Measurements from ENCODE around the gene MFRP.

Gene MFRP

GRCh38 chr11:119336744-119337469 lies 9.6 kb downstream of the MFRP start:
- DNase-seq: no peak

DNA sequence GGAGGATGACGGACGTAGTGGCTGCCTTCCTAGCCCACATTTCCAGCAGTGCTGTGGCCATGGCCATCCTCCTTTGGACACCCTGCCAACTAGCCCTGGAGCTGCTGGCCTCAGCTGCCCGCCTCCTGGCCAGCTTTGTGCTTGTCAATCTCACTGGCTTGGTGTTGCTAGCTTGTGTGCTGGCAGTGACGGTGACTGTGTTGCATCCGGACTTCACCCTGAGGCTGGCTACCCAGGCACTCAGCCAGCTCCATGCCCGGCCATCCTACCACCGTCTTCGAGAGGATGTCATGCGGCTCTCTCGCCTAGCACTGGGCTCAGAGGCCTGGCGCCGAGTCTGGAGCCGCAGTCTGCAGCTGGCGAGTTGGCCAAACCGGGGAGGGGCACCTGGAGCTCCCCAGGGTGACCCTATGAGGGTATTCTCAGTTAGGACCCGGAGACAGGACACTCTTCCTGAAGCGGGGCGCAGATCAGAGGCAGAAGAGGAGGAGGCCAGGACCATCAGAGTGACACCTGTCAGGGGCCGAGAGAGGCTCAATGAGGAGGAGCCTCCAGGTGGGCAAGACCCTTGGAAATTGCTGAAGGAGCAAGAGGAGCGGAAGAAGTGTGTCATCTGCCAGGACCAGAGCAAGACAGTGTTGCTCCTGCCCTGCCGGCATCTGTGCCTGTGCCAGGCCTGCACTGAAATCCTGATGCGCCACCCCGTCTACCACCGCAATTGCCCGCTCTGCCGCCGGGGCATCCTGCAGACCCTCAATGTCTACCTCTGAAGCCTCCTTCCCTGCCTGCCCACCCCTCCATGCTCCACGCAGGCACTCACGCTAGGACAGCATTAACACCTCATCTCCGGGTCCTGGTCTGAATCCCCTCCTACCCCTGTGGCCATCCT lies 10.6 kb downstream of the MFRP start:
- no peak for DNase-seq

- no peak for DNase-seq
Measured at GRCh38 chr11:119335091-119335654, 11.3 kb downstream of the MFRP start.

DNA sequence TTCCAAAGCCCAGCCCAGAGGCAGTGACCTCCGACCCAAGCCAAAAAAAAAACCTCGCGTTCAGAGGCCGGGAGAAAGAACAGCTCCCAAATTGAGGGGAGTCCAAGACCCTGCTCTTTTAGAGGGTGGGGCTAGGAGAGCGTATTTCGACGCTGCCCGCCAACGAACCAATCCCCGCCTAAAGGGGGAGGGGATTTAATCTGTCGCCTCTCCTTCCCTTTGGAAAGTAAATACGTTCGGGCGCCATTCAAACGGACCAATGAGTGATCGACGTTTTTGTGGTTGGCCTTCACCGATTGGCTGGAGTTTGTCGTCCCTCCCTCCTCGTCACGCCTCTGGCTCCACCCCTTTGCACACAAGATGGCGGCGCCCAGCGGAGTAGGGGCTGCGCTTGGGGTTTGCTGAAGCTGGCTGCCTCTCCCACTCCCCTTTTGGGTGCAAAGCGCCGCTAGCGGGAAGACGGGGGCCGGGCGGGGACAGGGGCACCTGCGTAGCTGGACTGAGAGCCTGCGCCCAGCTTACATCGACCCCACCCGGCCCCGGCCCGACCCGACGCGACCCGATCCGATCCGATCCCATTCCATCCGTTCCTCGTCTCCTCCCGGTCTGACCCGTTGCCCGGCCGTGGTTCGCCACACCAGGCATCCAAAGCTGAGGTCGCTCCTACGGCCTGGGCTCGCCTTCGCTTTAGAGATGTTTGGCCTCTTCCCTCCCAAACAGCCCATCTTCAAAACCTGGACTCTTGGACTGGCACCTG lies 12.2 kb downstream of the MFRP start, which contains the start of gene RNF26:
TSS of gene RNF26 (plus strand) at position 354 of the 757 bp plus-strand sequence. CDS start 596 bp downstream, outside the sequence.
- DNase-seq: peak; percentile 92

DNA sequence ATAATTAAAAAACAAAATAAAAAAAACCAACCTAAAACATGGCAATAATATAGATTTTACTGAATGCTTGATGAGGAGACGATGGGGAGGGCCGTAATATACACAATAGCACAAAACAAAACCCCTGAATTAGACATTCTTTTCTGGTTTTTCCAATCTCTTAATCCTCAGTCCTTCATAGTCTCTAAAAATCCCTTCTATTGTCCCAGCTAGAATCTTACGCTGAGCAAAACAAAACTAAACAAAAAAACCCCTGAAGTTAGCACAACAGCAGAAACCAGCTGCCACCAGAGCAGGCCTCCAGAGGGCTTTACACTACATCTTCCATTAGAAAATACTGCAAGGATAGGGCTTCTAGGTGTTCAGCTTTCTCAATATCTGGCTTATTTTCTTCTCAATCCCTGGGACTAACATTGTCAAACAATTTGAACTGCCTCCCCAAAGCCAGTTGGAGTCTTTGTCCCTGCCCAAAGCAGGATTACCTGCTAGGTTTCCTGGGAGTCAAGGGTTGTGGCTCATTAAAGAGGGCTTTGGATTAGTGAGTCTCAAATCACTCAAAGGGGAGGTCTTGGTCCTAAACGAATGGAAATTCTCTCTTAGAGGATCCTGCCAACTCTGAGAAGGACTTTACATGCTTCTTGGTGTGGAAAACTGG lies 14.3 kb downstream of the MFRP start:
- DNase-seq: no peak

- no peak for DNase-seq
Measured at GRCh38 chr11:119330237-119330636, 16.3 kb downstream of the MFRP start.

DNA sequence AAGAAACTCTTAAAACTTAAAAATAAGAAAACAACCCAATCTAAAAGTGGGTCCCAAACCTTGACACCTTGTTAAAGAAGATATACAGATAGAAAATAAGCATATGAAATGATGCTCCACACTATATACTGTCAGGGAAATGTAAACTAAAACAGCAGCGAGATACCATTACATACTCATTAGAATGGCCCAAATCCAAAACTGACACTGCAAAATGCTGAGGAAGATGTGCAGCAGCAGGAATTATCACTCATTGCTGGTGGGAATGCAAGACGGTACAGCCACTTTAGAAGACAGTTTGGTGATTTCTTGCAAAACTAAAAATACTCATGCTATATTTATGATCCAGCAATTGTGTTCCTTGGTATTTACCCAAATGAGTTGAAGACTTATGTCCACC lies 17.2 kb downstream of the MFRP start:
- DNase-seq: no peak

- DNase-seq: no peak
Measured at GRCh38 chr11:119324189-119324588, 22.3 kb downstream of the MFRP start.

GRCh38 chr11:119323532-119324033 lies 22.9 kb downstream of the MFRP start:
- no peak for DNase-seq

GRCh38 chr11:119322921-119323531 lies 23.5 kb downstream of the MFRP start:
- no peak for DNase-seq

DNA sequence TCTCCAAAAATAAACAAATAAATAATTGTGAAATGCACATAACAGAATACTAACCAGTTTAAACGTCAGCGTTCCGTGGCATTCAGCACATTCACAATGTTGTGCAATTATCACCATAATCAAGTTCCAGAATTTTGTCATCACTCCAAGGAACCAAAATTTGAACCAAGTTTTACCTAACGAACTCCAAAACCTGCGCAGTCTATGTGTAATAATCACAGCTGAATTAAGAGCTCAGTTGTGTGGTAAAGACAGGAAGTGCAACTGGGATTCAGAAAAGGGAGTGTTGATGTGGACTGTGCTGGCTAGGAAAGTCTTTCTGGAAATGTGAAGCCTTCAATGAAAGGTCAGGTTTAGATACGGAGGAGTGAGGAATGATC lies 24.2 kb downstream of the MFRP start:
- DNase-seq: no peak

GRCh38 chr11:119320776-119321524 lies 25.6 kb downstream of the MFRP start:
- DNase-seq: no peak

DNA sequence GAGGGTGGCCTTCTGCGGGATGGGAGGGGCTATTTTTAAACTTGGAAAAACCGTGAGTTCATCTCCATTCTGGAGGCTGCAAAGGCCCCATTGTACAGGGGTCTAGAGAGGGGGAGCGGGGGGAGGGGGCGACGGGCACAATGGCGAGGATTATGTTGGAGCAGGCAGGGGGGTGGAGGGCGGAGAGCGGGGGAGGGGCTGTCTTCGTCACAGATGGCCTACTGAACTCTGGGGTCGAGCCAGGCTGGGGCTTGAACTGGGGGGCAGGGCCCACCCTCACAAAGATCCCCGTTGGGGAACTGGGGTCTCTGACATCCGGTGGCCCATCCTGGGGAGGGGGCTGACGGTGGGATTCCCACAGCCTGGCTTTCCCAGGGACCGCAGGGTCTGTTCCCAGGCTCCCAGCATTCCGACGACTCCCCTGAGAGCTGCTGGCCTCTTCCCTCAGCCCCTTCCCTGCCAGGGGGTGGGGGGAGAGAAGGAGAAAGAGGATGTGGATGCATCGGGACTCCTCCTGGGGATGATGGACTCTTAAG lies 26.2 kb downstream of the MFRP start:
- no peak for DNase-seq

DNA sequence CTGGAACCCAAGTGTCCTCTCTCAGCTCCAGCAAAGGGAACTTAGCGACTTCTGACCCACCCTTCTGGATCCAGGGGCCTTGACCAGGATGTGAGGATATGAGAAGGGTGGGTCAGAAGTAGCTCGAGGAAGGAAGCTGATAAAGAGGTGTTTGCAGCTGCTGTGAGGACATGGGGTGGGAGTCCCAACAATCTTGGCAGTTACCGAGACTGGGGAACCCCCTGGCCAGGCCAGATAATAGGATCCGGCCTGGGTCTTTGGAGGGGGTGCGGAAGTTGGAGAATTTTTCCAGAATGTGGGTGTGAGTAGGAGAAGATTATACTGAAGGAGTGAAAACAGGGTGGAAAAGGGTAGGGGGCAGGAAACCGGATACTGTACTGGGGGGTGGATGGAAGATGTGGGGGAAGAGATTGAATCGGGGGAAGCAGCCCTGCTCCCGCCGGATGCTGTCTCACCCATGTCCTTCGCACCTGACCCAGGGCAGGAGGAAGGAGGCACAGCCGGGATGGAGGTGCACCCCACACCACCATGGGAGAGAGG lies 26.7 kb downstream of the MFRP start:
- DNase-seq: no peak

DNA sequence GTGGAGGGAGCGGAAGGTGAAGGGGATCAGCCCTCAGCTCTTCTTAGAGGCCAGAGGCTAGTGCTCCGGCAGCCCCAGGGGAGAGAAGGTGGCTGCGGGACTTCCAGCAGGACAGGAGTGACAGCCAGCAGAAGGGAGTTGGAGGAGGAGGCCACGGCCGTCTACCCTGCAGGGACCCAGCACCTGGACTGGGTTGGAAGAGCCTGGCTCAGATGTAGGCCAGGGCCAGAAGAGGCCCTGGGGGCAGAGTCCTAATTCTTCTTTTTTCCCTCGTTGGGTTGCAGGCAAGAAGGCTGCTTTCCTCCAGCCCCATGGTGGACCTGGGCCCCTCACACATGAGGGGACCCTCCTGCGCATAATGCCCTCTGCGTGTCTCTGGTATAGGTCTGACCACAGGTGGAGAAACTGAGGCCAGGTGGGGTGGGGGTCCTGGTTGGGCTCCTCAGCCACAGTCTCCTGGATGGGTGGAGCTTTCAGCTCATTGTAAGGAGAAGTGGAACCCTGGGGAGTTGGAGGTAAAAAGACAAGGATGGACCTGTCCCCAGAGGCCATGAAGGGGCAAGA lies 27.3 kb downstream of the MFRP start:
- no peak for DNase-seq

- no peak for DNase-seq
Measured at GRCh38 chr11:119318240-119319135, 28.0 kb downstream of the MFRP start.

DNA sequence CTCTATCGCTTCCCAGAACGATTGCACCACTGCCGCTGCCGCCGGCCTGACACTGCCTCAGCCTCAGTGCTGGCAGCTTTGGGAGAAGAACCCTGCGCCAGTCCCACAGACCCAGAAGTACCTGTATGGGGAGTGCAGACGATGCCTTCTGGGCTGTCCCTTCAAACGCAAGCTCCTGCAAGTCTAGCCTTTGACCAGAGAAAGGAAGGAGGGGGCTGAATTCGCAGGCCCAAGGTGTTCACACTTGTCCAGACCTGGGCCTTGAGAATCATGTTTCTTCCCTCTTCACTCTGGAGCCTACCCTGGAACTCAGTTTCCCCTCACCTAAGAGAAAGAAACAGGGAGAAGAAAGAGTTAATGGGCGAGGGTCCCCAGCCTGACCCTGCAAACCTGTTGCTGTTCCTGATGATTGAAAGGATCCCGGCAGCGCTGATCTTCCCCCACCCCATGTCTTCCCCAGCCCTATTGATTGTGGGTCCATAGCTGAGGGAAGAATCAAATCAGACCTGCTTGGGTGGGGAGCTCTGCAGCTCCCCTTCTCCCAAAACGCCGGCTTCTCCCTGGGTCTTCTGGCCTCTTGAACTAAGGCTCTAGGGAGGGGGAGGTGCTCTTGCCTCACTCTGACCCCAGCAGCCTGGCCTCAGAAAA lies 28.8 kb downstream of the MFRP start:
- DNase-seq: no peak
